Jurkat, Clone E6-1 (cell line): ENCODE data around the gene ADARB2.
A peak's percentile ranks its signal among the peaks of the same experiment; 100 is the strongest.
"Not testable (repeated sequence)": the region's sequence is repeated elsewhere in the genome, so short reads cannot be mapped to it uniquely, and the experiment has no call there.

Source experiments
- DNase-seq: peaks from one replicate; pipeline ENCODE4 v3.0.0-alpha.2; 2011; ENCODE audit warnings: low read depth, low spot score
- H3K4me3 ChIP-seq: 2 replicates; pipeline ENCODE4 v1.5.1; 2011; ENCODE audit warnings: mild to moderate bottlenecking, low read length, control low read depth, moderate library complexity

Gene ADARB2

GRCh38 chr10:1347962-1348772 lies 389.2 kb downstream of the ADARB2 start:
- DNase-seq = peak; percentile 33
- H3K4me3 ChIP-seq = no peak overlapping the region

- DNase-seq = no peak
- H3K4me3 ChIP-seq = no peak overlapping the region
Measured at GRCh38 chr10:1347525-1347924, 389.8 kb downstream of the ADARB2 start.

- no peak overlapping the region for H3K4me3 ChIP-seq
- no peak for DNase-seq
Measured at GRCh38 chr10:1346201-1346600, 391.1 kb downstream of the ADARB2 start.

GRCh38 chr10:1345368-1345767 lies 392.0 kb downstream of the ADARB2 start:
- H3K4me3 ChIP-seq = no peak overlapping the region
- DNase-seq = no peak

- no peak overlapping the region for H3K4me3 ChIP-seq
- DNase-seq = no peak
Measured at GRCh38 chr10:1344846-1345245, 392.5 kb downstream of the ADARB2 start.

- DNase-seq = no peak
- no peak overlapping the region for H3K4me3 ChIP-seq
Measured at GRCh38 chr10:1344408-1344807, 392.9 kb downstream of the ADARB2 start.

- DNase-seq = no peak
- no peak overlapping the region for H3K4me3 ChIP-seq
Measured at GRCh38 chr10:1343176-1343575, 394.1 kb downstream of the ADARB2 start.

GRCh38 chr10:1341052-1341451 lies 396.3 kb downstream of the ADARB2 start:
- H3K4me3 ChIP-seq, DNase-seq: not testable (repeated sequence)

- no peak for DNase-seq
- no peak overlapping the region for H3K4me3 ChIP-seq
Measured at GRCh38 chr10:1339396-1339795, 397.9 kb downstream of the ADARB2 start.

GRCh38 chr10:1335642-1336041 lies 401.7 kb downstream of the ADARB2 start:
- no peak for DNase-seq
- H3K4me3 ChIP-seq = no peak overlapping the region

GRCh38 chr10:1333981-1334380 lies 403.3 kb downstream of the ADARB2 start:
- DNase-seq = no peak
- H3K4me3 ChIP-seq = no peak overlapping the region

- no peak overlapping the region for H3K4me3 ChIP-seq
- no peak for DNase-seq
Measured at GRCh38 chr10:1331560-1331959, 405.8 kb downstream of the ADARB2 start.

GRCh38 chr10:1329622-1330021 lies 407.7 kb downstream of the ADARB2 start:
- DNase-seq = no peak
- no peak overlapping the region for H3K4me3 ChIP-seq

- DNase-seq = no peak
Measured at GRCh38 chr10:1328981-1329614, 408.2 kb downstream of the ADARB2 start.

GRCh38 chr10:1328161-1328823 lies 409.0 kb downstream of the ADARB2 start:
- no peak overlapping the region for H3K4me3 ChIP-seq
- DNase-seq = no peak

More at GRCh38 chr10:1328981-1329614, 408.2 kb downstream of the ADARB2 start:
- H3K4me3 ChIP-seq = no peak overlapping the region

- no peak overlapping the region for H3K4me3 ChIP-seq
- DNase-seq = no peak
Measured at GRCh38 chr10:1327759-1328158, 409.6 kb downstream of the ADARB2 start.

GRCh38 chr10:1326514-1326913 lies 410.8 kb downstream of the ADARB2 start:
- not testable (repeated sequence) for DNase-seq, H3K4me3 ChIP-seq

GRCh38 chr10:1324903-1325302 lies 412.4 kb downstream of the ADARB2 start:
- H3K4me3 ChIP-seq = no peak overlapping the region
- DNase-seq = no peak

- no peak for DNase-seq
- H3K4me3 ChIP-seq = no peak overlapping the region
Measured at GRCh38 chr10:1323951-1324350, 413.4 kb downstream of the ADARB2 start.

- DNase-seq = no peak
Measured at GRCh38 chr10:1320739-1321320, 416.5 kb downstream of the ADARB2 start.

More at GRCh38 chr10:1320739-1321320, 416.5 kb downstream of the ADARB2 start:
- no peak overlapping the region for H3K4me3 ChIP-seq
